Kidney (tissue), 14 donors: ENCODE measurements around the gene GPNMB. TPM values are rescaled to one million over a fixed set of nuclear protein-coding genes. Genes with fewer than 3 reads are reported as not detected.

ENCODE experiments used
- DNase-seq, 5 donors: peaks; one replicate each; pipeline ENCODE4 v3.0.0-alpha.2; 2013 to 2020
- FAIRE-seq: peaks from 2 replicates; lab custom pipeline; 2012; peaks lifted over from hg19 to GRCh38; lab: Jason Lieb, UNC
- H3K27ac ChIP-seq, 2 donors: one replicate each; pipeline ENCODE4 v1.7.0; 2013; ENCODE audit warnings: low read depth in 2 of 2, low read length in 2 of 2, inconsistent platforms in 1 of 2
- H3K27me3 ChIP-seq: one replicate; pipeline ENCODE4 v1.7.1; 2013; ENCODE audit warnings: low read length, inconsistent platforms; ENCODE audit not compliant: control insufficient read depth, insufficient read depth
- H3K36me3 ChIP-seq, 3 donors: one replicate each; pipeline versions ENCODE4 v1.7.0 to v1.7.1; 2013; ENCODE audit warnings: low read length in 3 of 3, control low read depth in 1 of 3, inconsistent platforms in 1 of 3; ENCODE audit not compliant: insufficient read depth in 3 of 3, control insufficient read depth in 2 of 3
- H3K4me1 ChIP-seq, 3 donors: one replicate each; pipeline versions ENCODE4 v1.7.0 to v1.7.1; 2013; ENCODE audit warnings: low read length in 3 of 3, inconsistent platforms in 1 of 3, low read depth in 1 of 3; ENCODE audit not compliant: control insufficient read depth in 2 of 3, insufficient read depth in 2 of 3
- H3K4me3 ChIP-seq, 3 donors: one replicate each; pipeline versions ENCODE4 v1.7.0 to v1.8.1; 2013; ENCODE audit warnings: low read length in 3 of 3, control low read depth in 1 of 3, inconsistent platforms in 1 of 3
- H3K9ac ChIP-seq, 3 donors: one replicate each; pipeline versions ENCODE4 v1.7.0 to v1.7.1; 2013; ENCODE audit warnings: low read length in 3 of 3, control low read depth in 1 of 3, inconsistent platforms in 1 of 3
- H3K9me3 ChIP-seq, 3 donors: one replicate each; pipeline versions ENCODE4 v1.7.0 to v1.7.1; 2013; ENCODE audit warnings: low read length in 3 of 3, control low read depth in 1 of 3, inconsistent platforms in 1 of 3; ENCODE audit not compliant: control insufficient read depth in 2 of 3, insufficient read depth in 1 of 3
- CTCF ChIP-seq: IDR thresholded peaks from 3 replicates; pipeline ENCODE4 v1.5.1; 2012; ENCODE audit warnings: mild to moderate bottlenecking, moderate library complexity, borderline replicate concordance; ENCODE audit not compliant: insufficient read depth; ENCODE audit errors: extremely low read depth
- intact Hi-C: fragments of 100-400 bp; cut with DNase I; formaldehyde crosslinking; loops from one replicate; pipeline ENCODE4 v1.11.1; 2022
- polyA plus RNA-seq: library from polyadenylated mRNA; stranded (reverse); fragments of 350-450 nt; fragmentation: Illumina TruSeq; extraction: RNeasy Lipid Tissue Mini Kit (QIAGEN cat#74804); gene quantifications from one replicate; pipeline ENCODE4 v1.2.3, GENCODE V29; 2014; ENCODE audit warnings: low read depth, low replicate concordance; ENCODE audit not compliant: insufficient read depth
- total RNA-seq: library from RNA; stranded (reverse); fragmentation: NEBNext Ultra II Directional; extraction: Animal tissue kit (Norgen Biotek cat#: 25700); gene quantifications from one replicate; pipeline ENCODE4 v1.2.1, GENCODE V29; 2021
- donor health status: control.
- donor health status: control.
- donor health status: control.
- donor health status: control.
- donor health status: control.
- donor health status: DM: yes; HTN: yes; CAD: no.
- donor health status: Normal renal cell carcinoma (clear cell type).

Gene GPNMB
- total and polyA plus RNA-seq, 2 donors from 2014 or later: 43.9 to 60.6 TPM

DNA sequence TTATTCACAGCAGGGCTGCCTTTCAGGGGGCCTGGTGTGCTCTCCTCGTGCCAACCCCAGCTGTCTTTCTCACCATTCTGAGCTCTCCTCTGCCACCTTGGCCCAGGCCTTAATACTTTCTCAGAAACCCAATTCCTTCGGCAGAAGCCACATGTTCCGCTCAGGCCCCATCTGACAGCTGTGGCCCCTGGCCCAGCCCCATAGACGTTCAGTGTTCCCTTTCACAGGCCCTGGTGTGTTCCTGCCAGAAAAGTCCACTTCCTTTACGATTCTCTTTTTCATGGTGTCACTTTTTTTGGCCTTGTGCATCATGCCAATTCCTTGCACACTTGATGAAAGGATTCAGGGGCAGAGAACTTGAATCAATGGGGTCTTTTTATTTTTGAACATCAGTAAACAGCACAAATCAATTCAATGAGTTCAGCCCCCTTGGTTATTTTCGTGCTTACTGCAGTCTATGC, 15.9 kb upstream of the GPNMB start:
- DNase-seq (no peak), FAIRE-seq (no peak)
- Histone ChIP-seq H3K27me3 (no peaks in the 10 kb centered on the region), H3K27ac (no peak overlapping the region), H3K4me1 (no peaks in the 10 kb centered on the region), H3K9me3 (peaks cover 0 to 4% (median 0%) of the 10 kb centered on the region in 3 donors), H3K4me3 (no peak overlapping the region), H3K36me3 (no peaks in the 10 kb centered on the region), H3K9ac (no peak overlapping the region)
- intact Hi-C loops: no loop called here
- TF ChIP-seq CTCF: no peak

DNA sequence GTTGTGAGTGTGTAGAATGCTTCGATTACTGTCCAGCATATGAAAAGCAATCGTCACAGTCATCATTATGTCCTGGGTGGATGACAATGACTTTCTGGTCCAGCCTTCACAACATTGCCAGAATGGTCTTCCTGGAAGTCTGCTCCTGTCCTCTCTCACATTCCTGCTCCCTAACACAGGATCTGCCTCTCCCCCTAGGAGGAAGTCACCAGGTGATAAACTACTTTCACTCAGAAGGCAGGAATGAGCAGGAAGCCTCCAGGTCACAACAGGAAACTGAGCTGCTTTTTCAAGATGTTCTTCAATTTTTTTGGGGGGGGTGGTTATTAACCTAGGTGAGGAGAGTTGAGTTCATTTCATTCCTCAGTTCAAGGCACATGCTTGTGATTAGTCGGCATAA, 13.6 kb upstream of the GPNMB start:
- Histone ChIP-seq H3K9ac (no peak overlapping the region), H3K27ac (no peak overlapping the region), H3K36me3 (no peaks in the 10 kb centered on the region), H3K27me3 (no peaks in the 10 kb centered on the region), H3K4me1 (no peaks in the 10 kb centered on the region), H3K4me3 (no peak overlapping the region), H3K9me3 (peaks cover 0 to 4% (median 0%) of the 10 kb centered on the region in 3 donors)
- FAIRE-seq (no peak), DNase-seq (no peak)
- TF ChIP-seq CTCF: no peak
- intact Hi-C loops: no loop called here

GRCh38 chr7:23234569-23235296, 11.8 kb upstream of the GPNMB start:
- peak overlapping the region in 1 of 3 donors; percentile 32 for H3K4me3 ChIP-seq

More at GRCh38 chr7:23234569-23235296, 11.8 kb upstream of the GPNMB start:
- Histone ChIP-seq H3K36me3 (no peaks in the 10 kb centered on the region), H3K9ac (no peak overlapping the region), H3K9me3 (no peaks in the 10 kb centered on the region), H3K27ac (no peak overlapping the region), H3K4me1 (no peaks in the 10 kb centered on the region), H3K27me3 (no peaks in the 10 kb centered on the region)
- FAIRE-seq (no peak), DNase-seq (peak in 2 of 5 donors; percentile 10 to 12)
- peak; percentile 2 for TF ChIP-seq CTCF
- intact Hi-C loops: no loop called here
